ENCODE measurements around the gene ACADVL.

GRCh38 chr17:7222972-7223292, 3.2 kb downstream of the ACADVL start:
- TF ChIP-seq CTCF (IDR thresholded peaks at IDR 0.05; ENCODE audit: low read depth, low read length, poor library complexity, severe bottlenecking), result no peak
- TF ChIP-seq EZH2phosphoT487 (IDR thresholded peaks at IDR 0.05; ENCODE audit: borderline replicate concordance, low read length), result no peak

Data from DOHH2 (cell line).